ENCODE results near the gene BRD1. TPM values are rescaled to one million over a fixed set of nuclear protein-coding genes. Genes with fewer than 3 reads are reported as not detected.

Gene BRD1
- total RNA-seq, 2 donors from 2014 or later, result 32.1 to 61.5 TPM

DNA sequence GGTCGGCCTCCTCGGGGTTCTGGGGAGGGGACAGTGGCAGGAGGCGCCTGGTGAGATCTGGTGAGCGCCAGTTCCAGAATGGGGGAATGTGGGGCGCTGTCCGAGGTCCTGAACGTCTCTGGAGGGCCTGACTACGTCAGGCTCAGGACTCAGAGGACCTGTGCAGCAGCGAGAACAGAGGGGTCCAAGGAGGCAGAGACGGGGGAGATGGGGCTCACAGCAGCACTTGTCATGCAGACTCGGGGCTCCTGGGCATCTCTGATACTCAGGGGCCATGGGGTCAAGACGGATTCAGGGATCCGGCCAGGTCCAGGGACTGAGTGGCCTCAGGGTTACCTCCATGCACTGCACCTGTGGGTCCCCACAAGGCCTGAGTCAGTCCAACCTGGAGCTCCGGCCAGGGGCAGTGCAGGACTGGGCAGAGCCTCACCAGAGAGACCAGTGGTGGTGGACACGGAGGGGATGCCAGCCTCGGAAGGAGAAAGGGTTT is 92.2 kb downstream of the BRD1 start:
- ATAC-seq (ENCODE audit: insufficient number of reproducible peaks, low FRiP score, low read depth), result no peak
- no peaks in the 10 kb centered on the region for H3K4me1 ChIP-seq (ENCODE audit: control insufficient read depth in 1 of 2, low read depth in 2 of 2)
- H3K4me3 ChIP-seq, result no peak overlapping the region
- TF ChIP-seq, protein P1, sequence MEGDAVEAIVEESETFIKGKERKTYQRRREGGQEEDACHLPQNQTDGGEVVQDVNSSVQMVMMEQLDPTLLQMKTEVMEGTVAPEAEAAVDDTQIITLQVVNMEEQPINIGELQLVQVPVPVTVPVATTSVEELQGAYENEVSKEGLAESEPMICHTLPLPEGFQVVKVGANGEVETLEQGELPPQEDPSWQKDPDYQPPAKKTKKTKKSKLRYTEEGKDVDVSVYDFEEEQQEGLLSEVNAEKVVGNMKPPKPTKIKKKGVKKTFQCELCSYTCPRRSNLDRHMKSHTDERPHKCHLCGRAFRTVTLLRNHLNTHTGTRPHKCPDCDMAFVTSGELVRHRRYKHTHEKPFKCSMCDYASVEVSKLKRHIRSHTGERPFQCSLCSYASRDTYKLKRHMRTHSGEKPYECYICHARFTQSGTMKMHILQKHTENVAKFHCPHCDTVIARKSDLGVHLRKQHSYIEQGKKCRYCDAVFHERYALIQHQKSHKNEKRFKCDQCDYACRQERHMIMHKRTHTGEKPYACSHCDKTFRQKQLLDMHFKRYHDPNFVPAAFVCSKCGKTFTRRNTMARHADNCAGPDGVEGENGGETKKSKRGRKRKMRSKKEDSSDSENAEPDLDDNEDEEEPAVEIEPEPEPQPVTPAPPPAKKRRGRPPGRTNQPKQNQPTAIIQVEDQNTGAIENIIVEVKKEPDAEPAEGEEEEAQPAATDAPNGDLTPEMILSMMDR (IDR thresholded peaks at IDR 0.05), result no peak
- no peaks in the 10 kb centered on the region for H3K36me3 ChIP-seq
- H3K27ac ChIP-seq, result no peak overlapping the region
- no peaks in the 10 kb centered on the region for H3K27me3 ChIP-seq (replicated peaks; ENCODE audit: insufficient read depth)
- H3K9me3 ChIP-seq, result no peaks in the 10 kb centered on the region
- no peak for DNase-seq (ENCODE audit: low spot score)

DNA sequence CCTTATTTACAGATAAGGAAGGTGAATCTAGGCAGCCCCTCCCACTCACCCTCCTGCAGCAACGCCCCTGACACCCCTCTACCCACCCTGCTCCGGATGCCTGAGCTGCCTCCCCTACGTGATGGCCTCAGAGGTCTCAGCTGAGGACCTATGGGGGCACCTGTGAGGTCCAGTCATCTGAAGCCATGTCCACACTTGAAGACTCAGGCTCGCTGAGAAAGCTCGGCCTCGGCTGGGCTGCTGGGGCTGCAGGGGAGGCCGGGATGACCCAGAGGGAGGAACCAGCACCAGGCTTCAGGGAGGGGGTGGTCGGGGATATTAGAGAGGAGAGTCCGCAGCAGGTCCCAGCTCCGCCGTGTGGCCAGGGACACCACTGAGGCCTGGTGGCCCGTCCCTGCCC is 92.8 kb downstream of the BRD1 start:
- TF ChIP-seq, protein P1 (IDR thresholded peaks at IDR 0.05), result no peak
- ATAC-seq (ENCODE audit: insufficient number of reproducible peaks, low FRiP score, low read depth), result no peak
- Histone ChIP-seq H3K4me1 (ENCODE audit: control insufficient read depth in 1 of 2, low read depth in 2 of 2) (no peaks in the 10 kb centered on the region), H3K27me3 (replicated peaks; ENCODE audit: insufficient read depth) (no peaks in the 10 kb centered on the region), H3K9me3 (no peaks in the 10 kb centered on the region), H3K27ac (no peak overlapping the region), H3K4me3 (no peak overlapping the region), H3K36me3 (no peaks in the 10 kb centered on the region)
- no peak for DNase-seq (ENCODE audit: low spot score)

DNA sequence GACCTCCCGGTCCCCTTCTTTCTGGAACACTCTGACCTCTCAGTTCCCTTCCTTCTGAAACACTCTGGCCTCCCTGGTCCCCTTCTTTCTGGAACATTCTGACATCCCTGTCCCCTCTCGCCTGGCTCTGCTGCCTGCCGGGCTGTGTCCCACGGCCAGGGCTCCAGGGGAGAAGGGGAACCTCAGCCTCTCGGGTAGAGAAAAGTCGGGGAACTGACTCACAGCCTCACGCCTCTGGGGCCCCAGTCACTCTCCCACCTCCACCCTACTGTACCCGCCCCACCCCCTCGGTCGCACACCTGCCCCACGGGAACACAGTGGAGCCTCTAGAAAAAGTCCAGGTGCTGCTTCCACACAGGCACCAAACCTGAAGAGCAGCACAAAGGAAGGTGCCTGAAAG is 93.3 kb downstream of the BRD1 start:
- ATAC-seq (ENCODE audit: insufficient number of reproducible peaks, low FRiP score, low read depth), result no peak
- Histone ChIP-seq H3K27ac (no peak overlapping the region), H3K9me3 (no peaks in the 10 kb centered on the region), H3K4me1 (ENCODE audit: control insufficient read depth in 1 of 2, low read depth in 2 of 2) (no peaks in the 10 kb centered on the region), H3K27me3 (replicated peaks; ENCODE audit: insufficient read depth) (no peaks in the 10 kb centered on the region), H3K4me3 (no peak overlapping the region), H3K36me3 (no peaks in the 10 kb centered on the region)
- no peak for DNase-seq (ENCODE audit: low spot score)
- TF ChIP-seq, protein P1 (IDR thresholded peaks at IDR 0.05), result no peak

DNA sequence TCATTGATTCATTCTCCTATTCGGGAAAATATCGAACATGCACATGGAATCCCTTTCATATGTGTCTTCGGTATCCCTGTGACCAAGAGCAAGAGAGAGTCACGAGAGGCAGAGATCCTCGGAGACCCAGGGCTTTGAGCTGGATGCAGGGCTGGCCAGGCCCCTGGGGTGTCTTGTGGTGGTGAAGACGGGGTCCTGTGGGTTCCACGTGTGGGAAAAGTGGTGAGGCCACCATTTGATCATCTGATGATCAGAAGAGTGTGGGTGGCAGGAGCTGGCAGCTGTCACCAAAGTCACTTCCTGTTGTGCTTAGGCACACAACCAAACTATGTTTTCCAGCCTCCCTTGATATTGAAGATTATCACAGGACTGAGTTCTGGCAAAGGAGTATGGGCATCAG is 94.0 kb downstream of the BRD1 start:
- H3K9me3 ChIP-seq, result no peaks in the 10 kb centered on the region
- no peak overlapping the region for H3K4me3 ChIP-seq
- no peaks in the 10 kb centered on the region for H3K36me3 ChIP-seq
- no peaks in the 10 kb centered on the region for H3K4me1 ChIP-seq (ENCODE audit: control insufficient read depth in 1 of 2, low read depth in 2 of 2)
- H3K27me3 ChIP-seq (replicated peaks; ENCODE audit: insufficient read depth), result no peaks in the 10 kb centered on the region
- no peak overlapping the region for H3K27ac ChIP-seq
- ATAC-seq (ENCODE audit: insufficient number of reproducible peaks, low FRiP score, low read depth), result no peak
- TF ChIP-seq, protein P1 (IDR thresholded peaks at IDR 0.05), result no peak
- no peak for DNase-seq (ENCODE audit: low spot score)

DNA sequence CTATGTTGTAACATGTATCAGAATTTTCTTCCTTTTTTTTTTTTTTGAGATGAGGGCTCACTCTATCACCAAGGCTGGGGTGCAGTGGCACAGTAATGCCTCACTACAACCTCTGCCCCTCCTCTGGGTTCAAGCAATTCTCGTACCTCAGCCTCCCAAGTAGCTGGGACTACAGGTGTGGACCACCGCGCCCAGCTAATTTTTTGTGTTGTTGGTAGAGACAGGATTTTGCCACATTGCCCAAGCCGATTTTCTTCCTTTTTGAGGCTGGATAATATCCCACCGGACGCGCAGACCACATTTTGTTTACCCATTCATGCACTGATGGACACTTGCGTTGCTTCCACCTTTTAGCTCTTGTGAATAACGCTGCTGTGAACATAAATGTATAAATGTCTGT is 97.0 kb downstream of the BRD1 start:
- DNase-seq (ENCODE audit: low spot score), result no peak
- Histone ChIP-seq H3K4me3 (no peak overlapping the region), H3K27me3 (replicated peaks; ENCODE audit: insufficient read depth) (no peaks in the 10 kb centered on the region), H3K36me3 (no peaks in the 10 kb centered on the region), H3K27ac (no peak overlapping the region), H3K4me1 (ENCODE audit: control insufficient read depth in 1 of 2, low read depth in 2 of 2) (no peaks in the 10 kb centered on the region), H3K9me3 (no peaks in the 10 kb centered on the region)
- ATAC-seq (ENCODE audit: insufficient number of reproducible peaks, low FRiP score, low read depth), result no peak
- TF ChIP-seq, protein P1 (IDR thresholded peaks at IDR 0.05), result no peak
